ENCODE measurements around the gene CFH.
"Not testable (repeated sequence)": the region's sequence is repeated elsewhere in the genome, so short reads cannot be mapped to it uniquely, and the experiment has no call there.

Gene CFH

GRCh38 chr1:196669051-196669450 is 17.2 kb downstream of the CFH start:
- no peak for DNase-seq

DNA sequence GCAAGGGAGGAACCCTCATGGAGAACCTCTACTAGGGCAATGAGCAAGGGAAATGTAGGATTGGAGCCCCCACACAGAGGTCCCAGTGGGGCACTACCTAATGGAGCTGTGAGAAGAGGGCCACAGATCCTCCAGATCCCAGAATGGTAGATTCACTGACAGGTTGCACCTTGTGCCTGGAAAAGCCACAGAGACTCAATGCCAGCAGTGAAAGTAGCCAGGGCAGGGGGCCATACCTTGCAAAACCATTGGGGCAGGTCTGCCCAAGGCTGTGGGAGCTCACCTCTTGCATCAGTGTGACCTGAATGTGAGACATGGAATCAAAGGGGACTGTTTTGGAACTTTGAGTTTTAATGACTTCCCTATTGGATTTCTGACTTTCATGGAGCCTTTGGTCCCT is 17.9 kb downstream of the CFH start:
- DNase-seq, result no peak

DNA sequence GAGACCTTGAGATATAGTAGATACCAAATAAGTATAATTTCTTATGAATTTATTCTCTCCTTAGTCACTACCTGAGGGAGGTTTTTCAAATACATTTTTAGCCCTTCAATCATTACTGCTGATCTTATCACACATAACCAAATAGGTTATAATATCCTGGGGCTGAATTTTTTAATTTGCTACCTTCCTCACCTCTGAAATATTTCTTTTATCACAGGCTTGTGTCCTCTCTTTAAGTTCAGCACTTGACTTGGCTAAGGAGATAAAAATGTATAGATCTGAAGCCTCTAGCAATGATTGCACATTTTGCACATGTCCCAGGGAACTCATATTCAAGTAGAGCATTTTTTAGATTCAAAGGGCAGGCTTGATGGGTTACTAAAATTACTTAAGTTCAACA is 23.1 kb downstream of the CFH start:
- DNase-seq, result no peak

- no peak for DNase-seq
Observed at GRCh38 chr1:196677781-196678509, 26.1 kb downstream of the CFH start.

DNA sequence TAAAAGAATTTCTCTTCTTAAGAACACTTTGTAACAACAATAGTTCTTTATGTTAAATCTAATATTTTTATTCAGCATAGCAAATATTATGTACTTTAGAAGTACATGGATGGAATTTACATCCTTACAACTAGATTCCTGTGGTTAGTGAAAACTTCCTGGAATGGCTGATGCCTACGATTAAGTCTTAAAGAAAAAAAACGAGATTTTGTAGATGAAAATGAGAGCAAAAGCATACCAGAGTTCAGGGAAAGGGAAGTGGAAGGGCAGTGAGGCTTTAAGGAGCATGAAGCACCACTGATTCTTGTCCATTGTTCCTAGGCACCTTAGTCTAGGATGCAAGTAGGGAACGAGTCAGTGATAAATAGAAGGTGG is 26.7 kb downstream of the CFH start:
- no peak for DNase-seq

DNA sequence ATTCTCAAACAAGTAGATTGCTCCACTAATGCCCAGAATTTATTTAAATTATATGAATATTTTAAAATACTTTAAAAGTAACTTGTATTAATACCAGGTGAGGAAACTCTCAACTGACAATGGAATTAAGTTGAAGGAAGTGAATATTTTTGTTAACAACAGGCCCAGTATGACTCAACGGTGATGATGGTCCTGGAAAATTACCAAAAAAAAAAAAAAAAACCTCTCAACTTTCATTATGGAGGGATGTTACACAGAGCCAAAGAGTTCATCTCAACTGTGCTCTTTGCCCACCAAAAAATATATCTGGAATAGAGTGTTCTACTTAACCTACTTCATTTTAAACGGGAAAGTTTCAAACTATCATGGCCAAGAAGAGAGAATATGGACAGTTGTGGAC is 28.3 kb downstream of the CFH start:
- no peak for DNase-seq

GRCh38 chr1:196684476-196684875 is 32.6 kb downstream of the CFH start:
- DNase-seq, result no peak

- DNase-seq, result no peak
Observed at GRCh38 chr1:196685506-196685905, 33.7 kb downstream of the CFH start.

DNA sequence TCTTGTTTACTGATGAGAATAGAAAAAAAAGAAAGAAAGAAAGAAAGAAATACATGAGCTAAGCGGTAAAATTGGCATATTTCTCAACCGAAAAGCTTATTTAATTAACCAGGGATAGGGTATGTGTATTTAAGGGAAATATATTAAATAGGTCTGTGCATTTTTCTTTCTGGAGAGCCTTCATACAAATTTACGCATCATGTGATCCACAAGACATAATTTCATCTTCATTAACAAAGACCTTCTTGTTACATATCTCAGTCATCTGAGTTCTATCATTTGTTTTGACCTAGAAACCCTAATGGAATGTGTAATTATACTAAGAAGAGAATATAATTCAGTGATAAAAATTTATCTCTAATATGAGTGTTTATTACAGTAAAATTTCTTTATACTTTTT is 37.2 kb downstream of the CFH start:
- DNase-seq, result no peak

DNA sequence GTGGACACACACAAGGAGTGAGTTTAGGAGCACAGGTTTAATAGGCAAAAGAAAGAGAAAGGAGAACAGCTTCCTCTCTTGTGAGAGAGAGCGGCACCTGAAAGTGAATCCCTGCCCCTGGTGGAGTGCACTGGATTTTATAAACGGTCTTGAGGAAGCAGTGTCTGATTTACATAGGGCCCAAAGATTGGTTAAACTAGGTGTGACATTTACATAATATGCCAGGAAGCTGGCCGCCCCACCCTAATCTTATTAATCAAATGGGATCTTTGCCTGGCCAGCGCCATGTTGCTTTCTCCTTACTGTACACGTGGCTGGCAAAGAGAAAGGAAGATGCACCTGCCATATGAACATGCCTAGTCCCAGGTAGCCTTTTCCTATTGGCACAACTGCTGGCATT is 38.7 kb downstream of the CFH start:
- DNase-seq, result no peak

- DNase-seq, result no peak
Observed at GRCh38 chr1:196698993-196699392, 47.1 kb downstream of the CFH start.

- DNase-seq, result no peak
Observed at GRCh38 chr1:196701144-196701543, 49.3 kb downstream of the CFH start.

DNA sequence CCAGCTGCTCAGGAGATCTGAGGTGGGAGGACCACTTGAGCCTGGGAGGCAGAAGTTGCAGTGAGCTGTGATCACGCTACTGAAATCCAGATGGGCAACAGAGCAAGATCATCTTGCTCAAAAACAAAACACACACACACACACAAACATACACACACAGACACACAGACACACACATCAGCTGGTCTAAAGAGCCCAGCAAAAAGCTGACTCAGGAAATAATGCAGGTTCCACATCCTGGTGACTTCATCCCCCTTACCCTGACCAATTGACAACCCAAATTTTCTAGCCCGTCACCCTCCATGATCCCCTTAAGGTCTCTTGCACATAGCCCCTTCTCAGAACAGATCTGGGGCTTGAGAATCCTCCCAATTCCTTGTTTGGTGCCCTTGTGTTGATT is 58.0 kb downstream of the CFH start:
- not testable (repeated sequence) for DNase-seq

- DNase-seq, result no peak
Observed at GRCh38 chr1:196717868-196718267, 66.0 kb downstream of the CFH start.

DNA sequence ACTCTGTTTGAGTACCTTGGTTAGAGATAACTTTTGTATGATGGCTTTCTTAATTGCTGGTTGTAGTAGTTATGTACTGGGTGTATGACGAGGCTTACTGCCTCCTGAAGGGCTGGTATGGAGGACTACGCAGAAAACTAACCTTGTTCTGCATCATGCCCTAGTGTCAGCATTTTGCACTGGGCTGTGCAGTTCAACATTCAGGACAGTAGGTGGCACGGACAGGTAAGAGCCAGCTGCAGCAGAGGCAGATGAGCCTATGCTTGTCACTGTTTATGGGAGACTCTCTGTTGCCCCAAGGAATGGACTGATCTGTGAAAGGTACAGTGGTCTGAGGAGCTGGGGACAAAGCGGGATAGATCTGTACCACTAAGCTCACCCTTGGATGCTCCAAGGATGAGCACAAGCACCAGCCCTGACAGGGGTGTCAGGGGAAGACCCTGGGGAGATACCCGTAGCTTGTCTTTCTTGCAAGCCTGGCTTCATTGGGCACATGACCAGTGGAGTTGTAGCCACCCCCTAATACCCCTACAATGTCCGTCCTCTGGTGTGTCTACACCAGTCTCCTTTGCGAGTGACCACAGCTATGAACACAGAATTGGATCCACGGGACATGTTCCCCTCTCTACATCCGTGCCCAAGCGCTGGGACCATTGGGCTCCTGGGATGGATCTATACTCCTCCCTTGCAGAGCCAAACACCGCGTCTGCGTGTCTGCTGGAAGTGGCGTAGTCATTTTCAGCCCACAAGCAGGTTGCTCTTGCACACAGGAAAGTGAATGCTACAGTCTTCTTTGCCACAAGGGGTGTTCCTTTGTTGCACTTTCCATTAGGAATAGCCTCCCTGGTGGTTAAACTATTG is 71.7 kb downstream of the CFH start:
- peak; percentile 15 for DNase-seq

- DNase-seq, result no peak
Observed at GRCh38 chr1:196732526-196732925, 80.7 kb downstream of the CFH start.

- no peak for DNase-seq
Observed at GRCh38 chr1:196733091-196733970, 81.5 kb downstream of the CFH start.

DNA sequence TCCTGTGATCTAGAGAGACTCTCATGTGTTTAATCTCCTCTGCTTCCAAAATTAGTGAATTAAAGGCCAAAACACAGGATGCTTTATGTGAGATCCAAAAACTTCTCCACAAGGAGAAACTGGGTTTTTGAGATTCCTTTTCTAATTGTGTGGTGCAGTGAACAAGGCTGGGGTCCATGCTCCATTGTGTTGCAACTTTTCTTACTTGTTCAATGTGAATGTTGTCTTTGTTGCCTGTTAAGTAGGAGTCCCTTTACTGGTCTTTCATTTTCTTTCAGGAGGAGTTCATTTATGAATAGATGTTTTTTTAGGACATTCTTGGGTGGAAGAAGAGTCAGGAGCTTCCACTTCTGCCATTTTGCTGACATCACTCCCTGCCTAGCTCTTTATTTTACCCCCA is 82.2 kb downstream of the CFH start:
- no peak for DNase-seq

DNA sequence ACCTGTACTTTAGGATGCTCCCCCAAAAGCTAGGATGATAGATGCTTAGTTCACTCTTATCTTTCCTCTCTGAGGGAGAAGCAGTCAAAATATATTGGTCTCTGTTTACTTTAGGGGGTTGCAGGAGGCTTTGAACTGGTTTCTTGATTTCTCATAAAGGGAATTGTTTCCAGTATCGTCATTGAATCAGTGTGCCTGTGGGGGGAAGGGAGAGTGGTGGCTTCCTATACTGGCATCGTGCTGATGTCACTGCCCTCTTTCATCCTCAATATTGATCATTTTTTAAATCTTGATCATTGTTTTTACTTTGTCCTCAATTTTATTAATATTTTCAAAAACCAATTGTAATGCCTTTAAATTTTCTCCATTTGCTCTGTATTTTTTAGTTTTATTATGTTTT is 82.6 kb downstream of the CFH start:
- DNase-seq, result no peak

GRCh38 chr1:196738730-196739129 is 86.9 kb downstream of the CFH start:
- no peak for DNase-seq

DNA sequence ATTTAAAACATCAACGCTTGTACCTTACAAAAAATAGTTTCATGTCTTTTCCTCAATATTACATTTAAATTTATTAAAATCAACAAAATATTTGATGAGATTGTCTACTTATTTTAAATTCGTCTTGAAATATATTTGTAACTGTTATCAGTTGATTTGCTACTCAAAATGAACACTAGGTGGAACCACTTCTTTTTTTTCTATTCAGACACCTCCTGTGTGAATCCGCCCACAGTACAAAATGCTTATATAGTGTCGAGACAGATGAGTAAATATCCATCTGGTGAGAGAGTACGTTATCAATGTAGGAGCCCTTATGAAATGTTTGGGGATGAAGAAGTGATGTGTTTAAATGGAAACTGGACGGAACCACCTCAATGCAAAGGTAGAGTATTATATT is 91.4 kb downstream of the CFH start:
- not testable (repeated sequence) for DNase-seq

- DNase-seq, result not testable (repeated sequence)
Observed at GRCh38 chr1:196765019-196765740, 113.3 kb downstream of the CFH start.

DNA sequence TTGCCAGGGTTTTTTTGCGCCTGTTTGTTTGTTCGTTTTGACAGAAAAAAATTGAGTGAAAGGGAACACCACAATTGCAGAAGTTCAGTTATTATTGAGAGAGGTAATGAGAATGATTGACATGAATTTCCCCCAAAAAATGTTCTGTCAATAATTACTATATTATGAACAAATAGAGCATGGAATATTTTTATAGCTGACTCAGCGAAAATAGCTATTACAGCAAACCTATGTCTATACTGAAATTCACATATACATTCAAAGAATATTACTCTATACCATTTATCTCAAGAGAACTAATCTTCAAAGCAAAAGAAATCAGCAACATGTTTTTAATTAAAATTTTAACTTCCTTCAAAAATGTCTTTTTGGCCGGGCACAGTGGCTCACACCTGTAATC is 118.0 kb downstream of the CFH start:
- DNase-seq, result not testable (repeated sequence)

All from effector CD4-positive, alpha-beta T cell (primary cell).